ENCODE results near the gene DTX3. TPM values are rescaled to one million over a fixed set of nuclear protein-coding genes. Genes with fewer than 3 reads are reported as not detected.

Gene DTX3
- total RNA-seq, 2 donors from 2014 or later = 14.5 to 33.5 TPM

- ATAC-seq (no peak), DNase-seq (ENCODE audit: low spot score in 2 of 2) (no peak)
- Mint-ChIP-seq H3K36me3 (peaks cover 0 to 16% of the 10 kb centered on the region in 2 donors), H3K27ac (no peak overlapping the region), H3K9me3 (peaks cover 0 to 7% of the 10 kb centered on the region in 2 donors)
These were observed 53.1 kb downstream of the DTX3 start for GRCh38 chr12:57657744-57658143.

GRCh38 chr12:57658890-57659289 is 54.3 kb downstream of the DTX3 start:
- Mint-ChIP-seq H3K36me3 (peaks cover 0 to 12% of the 10 kb centered on the region in 2 donors), H3K9me3 (peaks cover 0 to 4% of the 10 kb centered on the region in 2 donors), H3K27ac (no peak overlapping the region)
- DNase-seq (ENCODE audit: low spot score in 2 of 2) (no peak), ATAC-seq (no peak)

Other genes starting within 250 kb of the DTX3 start
- 10 to 100 TPM; 36.3 to 57.1 TPM for gene R3HDM2, start 173.8 kb upstream of the DTX3 start, total RNA-seq
- not detected for gene INHBC, start 170.0 kb upstream of the DTX3 start, total RNA-seq
- gene INHBE, start 149.5 kb upstream of the DTX3 start, total RNA-seq = under 1 TPM; 0.18 to 0.23 TPM
- under 1 TPM in 1 of 2 donors, not detected in 1; 0.49 TPM for gene GLI1, start 145.0 kb upstream of the DTX3 start, total RNA-seq
- gene ARHGAP9, start 125.0 kb upstream of the DTX3 start, total RNA-seq = 100 to 1,000 TPM; 151 to 195 TPM
- gene MARS1, start 116.8 kb upstream of the DTX3 start, total RNA-seq = 100 to 1,000 TPM; 267 to 292 TPM
- gene DDIT3, start 84.3 kb upstream of the DTX3 start, total RNA-seq = 10 to 100 TPM; 24.9 to 79.8 TPM
- 10 to 100 TPM; 66.4 to 77.5 TPM for gene MBD6, start 82.0 kb upstream of the DTX3 start, total RNA-seq
- gene DCTN2, start 57.6 kb upstream of the DTX3 start, total RNA-seq = 100 to 1,000 TPM in 1 of 2 donors, 10 to 100 TPM in 1; 77.1 to 122 TPM
- 1 to 10 TPM in 1 of 2 donors, under 1 TPM in 1; 0.75 to 3.4 TPM for gene KIF5A, start 54.8 kb upstream of the DTX3 start, total RNA-seq
- 10 to 100 TPM; 13.8 to 43.7 TPM for gene PIP4K2C, start 13.6 kb upstream of the DTX3 start, total RNA-seq
- 1 to 10 TPM in 1 of 2 donors, under 1 TPM in 1; 0.68 to 4.8 TPM for gene ARHGEF25, start 6.6 kb downstream of the DTX3 start, total RNA-seq
- gene B4GALNT1, start 28.4 kb downstream of the DTX3 start, total RNA-seq = 1 to 10 TPM; 2.6 to 3.2 TPM
- gene OS9, start 89.3 kb downstream of the DTX3 start, total RNA-seq = 100 to 1,000 TPM in 1 of 2 donors, 10 to 100 TPM in 1; 87.1 to 116 TPM
- 10 to 100 TPM; 28.9 to 38.4 TPM for gene AGAP2, start 133.9 kb downstream of the DTX3 start, total RNA-seq
- gene TSPAN31, start 140.2 kb downstream of the DTX3 start, total RNA-seq = 10 to 100 TPM in 1 of 2 donors, 1 to 10 TPM in 1; 9.7 to 15.1 TPM
- 100 to 1,000 TPM; 183 to 191 TPM for gene CDK4, start 147.5 kb downstream of the DTX3 start, total RNA-seq
- 10 to 100 TPM; 17.4 to 26.4 TPM for gene MARCHF9, start 150.3 kb downstream of the DTX3 start, total RNA-seq
- gene CYP27B1, start 162.3 kb downstream of the DTX3 start, total RNA-seq = 10 to 100 TPM in 1 of 2 donors, 1 to 10 TPM in 1; 7.6 to 14.7 TPM
- 10 to 100 TPM; 21.3 to 28.5 TPM for gene METTL1, start 167.3 kb downstream of the DTX3 start, total RNA-seq
- gene EEF1AKMT3, start 167.8 kb downstream of the DTX3 start, total RNA-seq = 1 to 10 TPM; 3.1 to 3.6 TPM
- 10 to 100 TPM; 35.9 to 50.2 TPM for gene TSFM, start 178.0 kb downstream of the DTX3 start, total RNA-seq
- gene AVIL, start 213.9 kb downstream of the DTX3 start, total RNA-seq = 1 to 10 TPM in 1 of 2 donors, under 1 TPM in 1; 0.23 to 3.1 TPM
- gene CTDSP2, start 241.9 kb downstream of the DTX3 start, total RNA-seq = 100 to 1,000 TPM in 1 of 2 donors, 10 to 100 TPM in 1; 76.3 to 103 TPM

Measured in activated naive CD4-positive, alpha-beta T cell treated with anti-CD3 and anti-CD28 coated beads, Interleukin-2, amount 50 U/mL, for 72 hours (primary cell).